Stimulated activated CD4-positive, alpha-beta T cell treated with anti-CD3 and anti-CD28 coated beads, Interleukin-15, amount 100 ng/mL, for 24 hours (primary cell): Measurements from ENCODE around the gene TUT4.

ENCODE experiments used
- DNase-seq: peaks from one replicate; pipeline ENCODE4 v3.0.0-alpha.2; 2020

TUT4 gene

GRCh38 chr1:52463891-52464290 lies 89.0 kb downstream of the TUT4 start:
- no peak for DNase-seq

GRCh38 chr1:52461821-52462220 lies 91.1 kb downstream of the TUT4 start:
- DNase-seq: no peak

GRCh38 chr1:52460694-52461093 lies 92.2 kb downstream of the TUT4 start:
- no peak for DNase-seq

GRCh38 chr1:52455686-52456085 lies 97.2 kb downstream of the TUT4 start:
- no peak for DNase-seq

GRCh38 chr1:52454779-52455178 lies 98.1 kb downstream of the TUT4 start:
- DNase-seq: no peak

GRCh38 chr1:52454127-52454526 lies 98.8 kb downstream of the TUT4 start:
- no peak for DNase-seq

GRCh38 chr1:52444463-52444862 lies 108.4 kb downstream of the TUT4 start:
- no peak for DNase-seq

GRCh38 chr1:52439976-52440375 lies 112.9 kb downstream of the TUT4 start:
- no peak for DNase-seq

- no peak for DNase-seq
These were observed 116.1 kb downstream of the TUT4 start for GRCh38 chr1:52436817-52437216.

- no peak for DNase-seq
These were observed 117.2 kb downstream of the TUT4 start for GRCh38 chr1:52435650-52436049.

- DNase-seq: no peak
These were observed 117.7 kb downstream of the TUT4 start for GRCh38 chr1:52435211-52435610.

- no peak for DNase-seq
These were observed 120.1 kb downstream of the TUT4 start for GRCh38 chr1:52432807-52433206.

GRCh38 chr1:52427152-52427551 lies 125.7 kb downstream of the TUT4 start:
- no peak for DNase-seq

- DNase-seq: no peak
These were observed 126.5 kb downstream of the TUT4 start for GRCh38 chr1:52426371-52426770.

GRCh38 chr1:52424813-52425212 lies 128.1 kb downstream of the TUT4 start:
- no peak for DNase-seq

- no peak for DNase-seq
These were observed 128.7 kb downstream of the TUT4 start for GRCh38 chr1:52424231-52424636.

GRCh38 chr1:52423771-52424170 lies 129.1 kb downstream of the TUT4 start:
- peak; percentile 65 for DNase-seq

- DNase-seq: no peak
These were observed 129.8 kb downstream of the TUT4 start for GRCh38 chr1:52423055-52423454.

GRCh38 chr1:52420713-52421112 lies 132.2 kb downstream of the TUT4 start:
- DNase-seq: no peak

GRCh38 chr1:52416811-52417210 lies 136.1 kb downstream of the TUT4 start:
- no peak for DNase-seq

GRCh38 chr1:52414942-52415341 lies 137.9 kb downstream of the TUT4 start:
- DNase-seq: no peak

GRCh38 chr1:52413410-52413989 lies 139.4 kb downstream of the TUT4 start:
- no peak for DNase-seq

- no peak for DNase-seq
These were observed 147.9 kb downstream of the TUT4 start for GRCh38 chr1:52404975-52405338.

- peak; percentile 99 for DNase-seq
These were observed 148.5 kb downstream of the TUT4 start, which contains the start of the genes ORC1 and PRPF38A for GRCh38 chr1:52404116-52404974. Gene ORC1 (minus strand): TSS chr1:52404423. CDS start chr1:52402223, 2,200 bp downstream. Gene PRPF38A (plus strand): TSS chr1:52404602. CDS start chr1:52404750, 148 bp downstream.
